Parathyroid adenoma (tissue), 2 donors: ENCODE data around the gene SRPK1.

ENCODE experiments used
- H2AFZ ChIP-seq: fragments of 300-600 bp; sonication (generic); one replicate; pipeline ENCODE4 v1.7.0; 2017; ENCODE audit warnings: antibody characterized with exemption, mild to moderate bottlenecking
- H3K27ac ChIP-seq: fragments of 300-600 bp; sonication (generic); one replicate; pipeline ENCODE4 v1.7.0; 2017
- H3K27me3 ChIP-seq: fragments of 300-600 bp; sonication (generic); one replicate; pipeline ENCODE4 v1.7.0; 2017; ENCODE audit warnings: low read length; ENCODE audit not compliant: control insufficient read depth, insufficient read depth
- H3K36me3 ChIP-seq: fragments of 300-600 bp; sonication (generic); one replicate; pipeline ENCODE4 v1.7.0; 2017; ENCODE audit warnings: low read length; ENCODE audit not compliant: control insufficient read depth, insufficient read depth
- H3K4me1 ChIP-seq: fragments of 300-600 bp; sonication (generic); one replicate; pipeline ENCODE4 v1.7.0; 2017; ENCODE audit warnings: control low read depth
- H3K4me2 ChIP-seq: fragments of 300-600 bp; sonication (generic); one replicate; pipeline ENCODE4 v1.7.0; 2017; ENCODE audit warnings: low read length
- H3K4me3 ChIP-seq: fragments of 300-600 bp; sonication (generic); one replicate; pipeline ENCODE4 v1.7.0; 2017; ENCODE audit warnings: low read depth, low read length
- H3K79me2 ChIP-seq: fragments of 300-600 bp; sonication (generic); one replicate; pipeline ENCODE4 v1.7.0; 2017; ENCODE audit warnings: control low read depth
- H3K9ac ChIP-seq: fragments of 300-600 bp; sonication (generic); one replicate; pipeline ENCODE4 v1.7.0; 2017; ENCODE audit warnings: mild to moderate bottlenecking
- H3K9me3 ChIP-seq: fragments of 300-600 bp; sonication (generic); one replicate; pipeline ENCODE4 v1.7.0; 2017; ENCODE audit warnings: low read length; ENCODE audit not compliant: control insufficient read depth
- TF ChIP-seq, protein P1 (sequence below): fragments of 300-600 bp; sonication (generic); IDR thresholded peaks from one replicate; pipeline ENCODE4 v1.7.0; 2017; ENCODE audit warnings: antibody characterized with exemption, mild to moderate bottlenecking
- donor health status: primary hyperparathyroidism.

Gene SRPK1

DNA sequence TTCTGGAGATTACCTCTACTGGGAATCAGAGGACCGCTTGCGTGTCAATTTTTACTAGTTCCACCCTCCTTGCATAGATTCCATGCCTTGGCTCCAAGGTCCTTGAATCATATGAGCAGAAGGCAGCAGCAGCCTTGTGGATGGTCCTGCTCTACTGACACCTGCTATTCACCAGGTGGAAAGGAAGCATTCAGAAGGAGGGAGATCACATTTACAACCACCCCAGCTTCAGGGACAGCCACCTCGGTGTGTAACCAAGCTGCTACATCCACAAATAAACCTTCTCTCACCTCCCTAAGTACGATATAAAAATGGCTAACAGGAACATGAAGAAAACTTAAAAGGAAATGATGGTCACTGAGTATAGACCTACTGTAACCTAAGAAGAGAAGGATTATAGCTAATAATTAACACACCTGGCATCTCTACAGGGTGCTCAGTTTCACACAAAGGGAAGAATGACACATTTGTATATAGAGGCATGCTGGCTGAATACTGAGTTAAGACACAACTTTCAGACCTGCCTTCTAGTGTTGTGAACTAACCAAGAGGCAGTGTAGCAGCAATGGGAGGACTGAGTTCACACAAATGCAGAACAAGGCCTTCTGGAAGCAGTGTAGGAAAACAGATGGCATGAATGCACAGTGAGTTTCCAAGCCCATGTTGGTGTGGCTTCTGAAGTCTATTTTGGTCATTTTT, 46.3 kb upstream of the SRPK1 start:
- no peaks in the 10 kb centered on the region for H3K27me3 ChIP-seq
- no peak overlapping the region for H3K9ac ChIP-seq
- no peaks in the 10 kb centered on the region for H3K4me1 ChIP-seq
- no peak overlapping the region for H3K27ac ChIP-seq
- no peaks in the 10 kb centered on the region for H3K36me3 ChIP-seq
- TF ChIP-seq, protein P1, sequence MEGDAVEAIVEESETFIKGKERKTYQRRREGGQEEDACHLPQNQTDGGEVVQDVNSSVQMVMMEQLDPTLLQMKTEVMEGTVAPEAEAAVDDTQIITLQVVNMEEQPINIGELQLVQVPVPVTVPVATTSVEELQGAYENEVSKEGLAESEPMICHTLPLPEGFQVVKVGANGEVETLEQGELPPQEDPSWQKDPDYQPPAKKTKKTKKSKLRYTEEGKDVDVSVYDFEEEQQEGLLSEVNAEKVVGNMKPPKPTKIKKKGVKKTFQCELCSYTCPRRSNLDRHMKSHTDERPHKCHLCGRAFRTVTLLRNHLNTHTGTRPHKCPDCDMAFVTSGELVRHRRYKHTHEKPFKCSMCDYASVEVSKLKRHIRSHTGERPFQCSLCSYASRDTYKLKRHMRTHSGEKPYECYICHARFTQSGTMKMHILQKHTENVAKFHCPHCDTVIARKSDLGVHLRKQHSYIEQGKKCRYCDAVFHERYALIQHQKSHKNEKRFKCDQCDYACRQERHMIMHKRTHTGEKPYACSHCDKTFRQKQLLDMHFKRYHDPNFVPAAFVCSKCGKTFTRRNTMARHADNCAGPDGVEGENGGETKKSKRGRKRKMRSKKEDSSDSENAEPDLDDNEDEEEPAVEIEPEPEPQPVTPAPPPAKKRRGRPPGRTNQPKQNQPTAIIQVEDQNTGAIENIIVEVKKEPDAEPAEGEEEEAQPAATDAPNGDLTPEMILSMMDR: no peak
- H2AFZ ChIP-seq: no peak overlapping the region
- H3K9me3 ChIP-seq: no peaks in the 10 kb centered on the region
- H3K4me2 ChIP-seq: no peak overlapping the region
- no peaks in the 10 kb centered on the region for H3K79me2 ChIP-seq
- H3K4me3 ChIP-seq: no peak overlapping the region

DNA sequence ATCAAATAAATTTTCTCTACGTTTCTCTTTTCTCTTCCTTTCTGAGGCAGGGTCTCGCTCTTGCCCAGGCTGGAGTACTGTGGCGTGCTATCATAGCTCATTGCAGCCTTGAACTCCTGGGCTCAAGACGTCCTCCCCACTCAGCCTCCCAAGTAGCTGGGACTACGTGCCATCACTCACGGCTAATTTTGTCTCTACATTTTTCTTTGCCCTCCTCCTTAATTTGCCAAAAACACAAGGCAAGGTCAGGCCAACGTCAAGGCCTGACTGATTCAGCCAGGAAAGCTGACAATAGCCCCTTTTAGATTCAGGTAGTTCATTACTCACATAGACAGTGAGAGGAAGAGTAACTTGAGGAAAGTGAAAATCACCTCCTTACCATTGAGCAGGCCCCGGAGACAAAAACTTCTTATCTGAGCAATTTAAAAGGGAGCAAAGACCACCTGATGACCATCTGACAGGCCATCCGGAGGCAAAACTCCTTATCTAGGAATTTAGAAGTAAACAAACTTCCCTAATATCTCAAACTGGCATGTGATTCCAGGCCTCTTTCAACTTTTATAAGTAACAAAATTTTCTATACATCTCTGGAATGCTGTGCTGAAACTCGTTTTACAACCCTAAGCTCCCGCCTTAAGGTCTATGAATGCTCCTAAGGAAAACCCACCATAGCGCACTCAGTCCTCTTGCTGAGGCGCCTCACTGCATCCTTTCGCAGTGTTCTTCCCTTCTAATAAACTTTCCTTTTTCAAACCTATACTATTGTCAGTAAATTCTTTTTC, 42.1 kb upstream of the SRPK1 start:
- no peak overlapping the region for H3K9ac ChIP-seq
- TF ChIP-seq, protein P1: no peak
- H3K4me3 ChIP-seq: no peak overlapping the region
- no peaks in the 10 kb centered on the region for H3K27me3 ChIP-seq
- H3K79me2 ChIP-seq: no peaks in the 10 kb centered on the region
- H2AFZ ChIP-seq: no peak overlapping the region
- no peak overlapping the region for H3K27ac ChIP-seq
- H3K4me1 ChIP-seq: no peaks in the 10 kb centered on the region
- no peaks in the 10 kb centered on the region for H3K9me3 ChIP-seq
- H3K36me3 ChIP-seq: no peaks in the 10 kb centered on the region
- no peak overlapping the region for H3K4me2 ChIP-seq

DNA sequence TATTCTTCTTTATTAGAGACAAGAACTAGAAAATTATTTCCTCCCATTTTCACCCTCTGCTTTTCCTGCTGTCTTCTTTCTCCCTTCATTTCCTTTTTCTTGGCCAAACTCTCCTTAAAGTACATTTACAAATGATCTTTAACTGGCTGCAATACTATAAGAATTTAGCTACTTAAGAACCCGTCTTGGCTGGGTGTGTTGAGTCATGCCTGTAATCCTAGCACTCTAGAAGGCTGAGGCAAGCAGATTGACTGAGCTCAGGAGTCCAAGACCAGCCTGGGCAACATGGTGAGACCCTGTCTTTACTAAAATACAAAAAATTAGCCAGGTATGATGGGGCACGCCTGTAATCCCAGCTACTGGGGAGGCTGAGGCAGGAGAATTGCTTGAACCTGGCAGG, 39.3 kb upstream of the SRPK1 start:
- Histone ChIP-seq H3K27me3 (no peaks in the 10 kb centered on the region), H3K9me3 (no peaks in the 10 kb centered on the region), H3K4me2 (no peak overlapping the region), H3K9ac (no peak overlapping the region), H3K4me3 (no peak overlapping the region), H2AFZ (no peak overlapping the region), H3K27ac (no peak overlapping the region), H3K36me3 (no peaks in the 10 kb centered on the region), H3K4me1 (no peaks in the 10 kb centered on the region), H3K79me2 (no peaks in the 10 kb centered on the region)
- TF ChIP-seq, protein P1: no peak

DNA sequence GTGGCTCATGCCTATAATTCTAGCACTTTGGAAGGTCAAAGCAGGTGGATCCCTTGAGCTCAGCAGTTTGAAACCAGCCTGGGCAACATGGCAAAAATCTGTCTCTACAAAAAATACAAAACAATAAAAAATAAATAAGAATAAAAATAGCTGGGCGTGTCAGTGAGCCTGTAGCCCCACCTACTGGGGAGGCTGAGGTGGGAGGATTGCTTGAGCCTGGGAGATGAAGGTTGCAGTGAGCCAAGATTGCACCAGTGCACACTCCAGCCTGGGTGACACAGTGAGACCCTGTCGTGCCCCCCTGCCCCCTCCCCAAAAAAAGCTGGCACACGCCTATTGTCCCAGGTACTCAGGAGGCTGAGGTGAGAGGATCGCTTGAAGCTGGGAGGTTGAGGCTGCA, 35.1 kb upstream of the SRPK1 start:
- H3K27ac ChIP-seq: no peak overlapping the region
- TF ChIP-seq, protein P1: no peak
- no peaks in the 10 kb centered on the region for H3K36me3 ChIP-seq
- H3K4me1 ChIP-seq: no peaks in the 10 kb centered on the region
- H3K9ac ChIP-seq: no peak overlapping the region
- H3K4me2 ChIP-seq: no peak overlapping the region
- no peaks in the 10 kb centered on the region for H3K27me3 ChIP-seq
- H3K9me3 ChIP-seq: no peaks in the 10 kb centered on the region
- no peak overlapping the region for H3K4me3 ChIP-seq
- H2AFZ ChIP-seq: no peak overlapping the region
- no peaks in the 10 kb centered on the region for H3K79me2 ChIP-seq
